Measurements from ENCODE around the gene GKN2. TPM values are rescaled to one million over a fixed set of nuclear protein-coding genes. Genes with fewer than 3 reads are reported as not detected.

The GKN2 gene
- polyA plus RNA-seq, 1 of the 3 experiments (the other 2 are of a cell fraction) = not detected

GRCh38 chr2:68948710-68949109 lies 4.0 kb downstream of the GKN2 start:
- no peaks in the 10 kb centered on the region for H3K79me2 ChIP-seq (ENCODE audit: insufficient read depth)
- H3K4me3 ChIP-seq (ENCODE audit: low read depth in 2 of 2, low read length in 1 of 2) = no peak overlapping the region
- WGBS (ENCODE audit: low lambda C conversion rate) = 77% methylated on average over 1 of the region's 1 CpG
- DNase-seq = no peak
- no peaks in the 10 kb centered on the region for H3K9me2 ChIP-seq
- no peak overlapping the region for H3K27ac ChIP-seq (ENCODE audit: low read depth in 2 of 2, low read length in 1 of 2)
- POLR2A ChIA-PET = interaction anchor here (0.6 kb wide), 1 partner anchor 286 kb away, joined by 3 read pairs; no protein-coding TSS in a partner anchor
- H2AFZ ChIP-seq (ENCODE audit: low read depth) = no peak overlapping the region
- TF ChIP-seq RCOR1 (IDR thresholded peaks at IDR 0.05; ENCODE audit: low read length) (no peak), MEF2A (IDR thresholded peaks at IDR 0.05; ENCODE audit: borderline replicate concordance, low read depth) (no peak), SIN3A (IDR thresholded peaks at IDR 0.05; ENCODE audit: borderline replicate concordance, low read depth, low read length) (no peak), NFIC (IDR thresholded peaks at IDR 0.05; ENCODE audit: borderline replicate concordance) (no peak), JUND (IDR thresholded peaks at IDR 0.05) (no peak), EP300 (IDR thresholded peaks at IDR 0.05; ENCODE audit: borderline replicate concordance in 1 of 2, low read depth in 1 of 2, low read length in 1 of 2) (no peak)
- peaks cover 0 to under 1% of the 10 kb centered on the region in 2 experiments; a peak in 1 of 4 replicates for H3K4me1 ChIP-seq (ENCODE audit: control insufficient read depth in 1 of 2, insufficient read depth in 2 of 2, low read depth in 1 of 2, low read length in 1 of 2)
- H4K20me1 ChIP-seq (ENCODE audit: insufficient read depth) = no peaks in the 10 kb centered on the region
- no peaks in the 10 kb centered on the region for H3K9me3 ChIP-seq
- H3K27me3 ChIP-seq (ENCODE audit: insufficient read depth) = no peaks in the 10 kb centered on the region
- no peak overlapping the region for H3K4me2 ChIP-seq
- no peak overlapping the region for H3K9ac ChIP-seq
- no peaks in the 10 kb centered on the region for H3F3A ChIP-seq (replicated peaks; ENCODE audit: insufficient read depth)
- H3K36me3 ChIP-seq (replicated peaks in 1 of 2; ENCODE audit: control insufficient read depth in 1 of 2, insufficient read depth in 2 of 2, low read length in 1 of 2) = no peaks in the 10 kb centered on the region
- CTCF ChIA-PET = interaction anchor here (0.8 to 1.4 kb wide), 4 partner anchors 11 to 485 kb away, joined by 3 to 7 read pairs (median 4); no protein-coding TSS in a partner anchor

GRCh38 chr2:68946117-68946516 lies 6.6 kb downstream of the GKN2 start:
- H3K79me2 ChIP-seq (ENCODE audit: insufficient read depth) = no peaks in the 10 kb centered on the region
- H4K20me1 ChIP-seq (ENCODE audit: insufficient read depth) = no peaks in the 10 kb centered on the region
- POLR2A ChIA-PET = no interaction called here
- H2AFZ ChIP-seq (ENCODE audit: low read depth) = no peak overlapping the region
- peaks cover 0 to 3% of the 10 kb centered on the region in 2 experiments for H3K36me3 ChIP-seq (replicated peaks in 1 of 2; ENCODE audit: control insufficient read depth in 1 of 2, insufficient read depth in 2 of 2, low read length in 1 of 2)
- no peak overlapping the region for H3K4me3 ChIP-seq (ENCODE audit: low read depth in 2 of 2, low read length in 1 of 2)
- H3K9ac ChIP-seq = no peak overlapping the region
- no peaks in the 10 kb centered on the region for H3K9me2 ChIP-seq
- H3K27ac ChIP-seq (ENCODE audit: low read depth in 2 of 2, low read length in 1 of 2) = no peak overlapping the region
- H3K27me3 ChIP-seq (ENCODE audit: insufficient read depth) = no peaks in the 10 kb centered on the region
- H3F3A ChIP-seq (replicated peaks; ENCODE audit: insufficient read depth) = no peaks in the 10 kb centered on the region
- no peak overlapping the region for H3K4me2 ChIP-seq
- no peak for DNase-seq
- H3K4me1 ChIP-seq (ENCODE audit: control insufficient read depth in 1 of 2, insufficient read depth in 2 of 2, low read depth in 1 of 2, low read length in 1 of 2) = peaks cover 0 to 2% of the 10 kb centered on the region in 2 experiments; a peak in 1 of 4 replicates
- TF ChIP-seq MAX (IDR thresholded peaks at IDR 0.05; ENCODE audit: low read depth) (no peak), USF2 (IDR thresholded peaks at IDR 0.05; ENCODE audit: borderline replicate concordance, low read depth, low read length) (no peak)
- CTCF ChIA-PET = interaction anchor here (2.2 kb wide), 1 partner anchor 21 kb away, joined by 9 read pairs; no protein-coding TSS in a partner anchor
- 38% methylated on average over 3 of the region's 3 CpGs for WGBS (ENCODE audit: low lambda C conversion rate)
- peaks cover 11% of the 10 kb centered on the region; the same call in 1 of the 2 replicates for H3K9me3 ChIP-seq
